ENCODE data around the gene TTBK2. TPM values are rescaled to one million over a fixed set of nuclear protein-coding genes. Genes with fewer than 3 reads are reported as not detected.

TTBK2 gene
- total and polyA plus RNA-seq, 4 donors = 1.0 to 6.4 (median 4.3) TPM

- Histone ChIP-seq H3K4me1 (ENCODE audit: control insufficient read depth in 4 of 4, insufficient read depth in 4 of 4, low read length in 3 of 4) (no peaks in the 10 kb centered on the region), H3K9me3 (ENCODE audit: control insufficient read depth in 4 of 4, low read length in 3 of 4) (no peaks in the 10 kb centered on the region), H3K4me3 (ENCODE audit: low read depth in 1 of 3, low read length in 3 of 3) (no peak overlapping the region), H3K27me3 (ENCODE audit: control insufficient read depth in 4 of 4, insufficient read depth in 4 of 4, low read length in 3 of 4) (no peaks in the 10 kb centered on the region), H3K36me3 (ENCODE audit: control insufficient read depth in 4 of 4, insufficient read depth in 3 of 4, low read depth in 1 of 4, low read length in 3 of 4) (peaks cover 4 to 30% (median 24%) of the 10 kb centered on the region in 4 donors), H3K9ac (ENCODE audit: low read depth in 1 of 2, low read length in 2 of 2) (no peak overlapping the region), H3K27ac (ENCODE audit: low read depth in 1 of 2, low read length in 2 of 2) (no peak overlapping the region)
- no peak for DNase-seq (ENCODE audit: low spot score)
- TF ChIP-seq EGR1 (IDR thresholded peaks at IDR 0.05; ENCODE audit: low read depth in 2 of 2) = no peak
- TF ChIP-seq, protein P1, sequence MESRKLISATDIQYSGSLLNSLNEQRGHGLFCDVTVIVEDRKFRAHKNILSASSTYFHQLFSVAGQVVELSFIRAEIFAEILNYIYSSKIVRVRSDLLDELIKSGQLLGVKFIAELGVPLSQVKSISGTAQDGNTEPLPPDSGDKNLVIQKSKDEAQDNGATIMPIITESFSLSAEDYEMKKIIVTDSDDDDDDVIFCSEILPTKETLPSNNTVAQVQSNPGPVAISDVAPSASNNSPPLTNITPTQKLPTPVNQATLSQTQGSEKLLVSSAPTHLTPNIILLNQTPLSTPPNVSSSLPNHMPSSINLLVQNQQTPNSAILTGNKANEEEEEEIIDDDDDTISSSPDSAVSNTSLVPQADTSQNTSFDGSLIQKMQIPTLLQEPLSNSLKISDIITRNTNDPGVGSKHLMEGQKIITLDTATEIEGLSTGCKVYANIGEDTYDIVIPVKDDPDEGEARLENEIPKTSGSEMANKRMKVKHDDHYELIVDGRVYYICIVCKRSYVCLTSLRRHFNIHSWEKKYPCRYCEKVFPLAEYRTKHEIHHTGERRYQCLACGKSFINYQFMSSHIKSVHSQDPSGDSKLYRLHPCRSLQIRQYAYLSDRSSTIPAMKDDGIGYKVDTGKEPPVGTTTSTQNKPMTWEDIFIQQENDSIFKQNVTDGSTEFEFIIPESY (IDR thresholded peaks at IDR 0.05) = no peak
- no peak for TF ChIP-seq NR2F2 (IDR thresholded peaks at IDR 0.05)
- TF ChIP-seq, protein P2, sequence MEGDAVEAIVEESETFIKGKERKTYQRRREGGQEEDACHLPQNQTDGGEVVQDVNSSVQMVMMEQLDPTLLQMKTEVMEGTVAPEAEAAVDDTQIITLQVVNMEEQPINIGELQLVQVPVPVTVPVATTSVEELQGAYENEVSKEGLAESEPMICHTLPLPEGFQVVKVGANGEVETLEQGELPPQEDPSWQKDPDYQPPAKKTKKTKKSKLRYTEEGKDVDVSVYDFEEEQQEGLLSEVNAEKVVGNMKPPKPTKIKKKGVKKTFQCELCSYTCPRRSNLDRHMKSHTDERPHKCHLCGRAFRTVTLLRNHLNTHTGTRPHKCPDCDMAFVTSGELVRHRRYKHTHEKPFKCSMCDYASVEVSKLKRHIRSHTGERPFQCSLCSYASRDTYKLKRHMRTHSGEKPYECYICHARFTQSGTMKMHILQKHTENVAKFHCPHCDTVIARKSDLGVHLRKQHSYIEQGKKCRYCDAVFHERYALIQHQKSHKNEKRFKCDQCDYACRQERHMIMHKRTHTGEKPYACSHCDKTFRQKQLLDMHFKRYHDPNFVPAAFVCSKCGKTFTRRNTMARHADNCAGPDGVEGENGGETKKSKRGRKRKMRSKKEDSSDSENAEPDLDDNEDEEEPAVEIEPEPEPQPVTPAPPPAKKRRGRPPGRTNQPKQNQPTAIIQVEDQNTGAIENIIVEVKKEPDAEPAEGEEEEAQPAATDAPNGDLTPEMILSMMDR (IDR thresholded peaks at IDR 0.05; ENCODE audit: low read depth, low read length, missing input control) = no peak
- TF ChIP-seq JUND (IDR thresholded peaks at IDR 0.05) = no peak
- no peak for TF ChIP-seq TAF1 (conservative IDR thresholded peaks at IDR 0.05)
- TF ChIP-seq HNF4G (IDR thresholded peaks at IDR 0.05) = no peak
- no peak for TF ChIP-seq MAX (IDR thresholded peaks at IDR 0.05)
- 94% methylated on average over 3 of the region's 3 CpGs for WGBS
Observed at GRCh38 chr15:42720071-42720470, 200.5 kb downstream of the TTBK2 start.

DNA sequence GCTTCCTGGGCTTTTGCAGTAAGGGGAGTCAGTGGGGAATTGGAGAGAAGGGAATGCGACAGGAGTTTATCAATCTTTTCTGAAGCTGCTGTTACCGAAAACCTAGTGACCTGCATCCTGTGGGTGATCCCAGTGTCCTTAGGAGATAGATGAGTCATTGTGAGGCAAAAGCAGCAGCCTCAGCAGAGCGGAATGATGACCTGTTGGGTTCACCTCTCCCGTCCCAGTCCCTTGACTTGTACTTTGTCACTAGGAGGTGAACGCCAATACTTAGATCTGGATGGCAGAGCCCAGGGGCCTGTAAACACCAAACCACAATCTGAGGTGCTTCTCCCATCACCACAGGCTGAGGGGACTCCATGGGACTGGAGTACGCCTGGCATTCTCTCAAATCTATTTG is 201.5 kb downstream of the TTBK2 start:
- Histone ChIP-seq H3K27ac (ENCODE audit: low read depth in 1 of 2, low read length in 2 of 2) (no peak overlapping the region), H3K4me1 (ENCODE audit: control insufficient read depth in 4 of 4, insufficient read depth in 4 of 4, low read length in 3 of 4) (no peaks in the 10 kb centered on the region), H3K9me3 (ENCODE audit: control insufficient read depth in 4 of 4, low read length in 3 of 4) (no peaks in the 10 kb centered on the region), H3K4me3 (ENCODE audit: low read depth in 1 of 3, low read length in 3 of 3) (no peak overlapping the region), H3K9ac (ENCODE audit: low read depth in 1 of 2, low read length in 2 of 2) (no peak overlapping the region), H3K36me3 (ENCODE audit: control insufficient read depth in 4 of 4, insufficient read depth in 3 of 4, low read depth in 1 of 4, low read length in 3 of 4) (peaks cover 1 to 20% (median 14%) of the 10 kb centered on the region in 4 donors), H3K27me3 (ENCODE audit: control insufficient read depth in 4 of 4, insufficient read depth in 4 of 4, low read length in 3 of 4) (no peaks in the 10 kb centered on the region)
- DNase-seq (ENCODE audit: low spot score) = no peak
- TF ChIP-seq RXRA (IDR thresholded peaks at IDR 0.05) = peak in 1 of 2 donors; percentile 22
- peak in 1 of 2 donors; percentile 45 for TF ChIP-seq HNF4A (conservative IDR thresholded peaks at IDR 0.05)
- TF ChIP-seq, protein P1 (IDR thresholded peaks at IDR 0.05) = no peak
- TF ChIP-seq EGR1 (IDR thresholded peaks at IDR 0.05; ENCODE audit: low read depth in 2 of 2) = no peak
- TF ChIP-seq NR2F2 (IDR thresholded peaks at IDR 0.05) = no peak
- no peak for TF ChIP-seq RAD21 (IDR thresholded peaks at IDR 0.05)
- TF ChIP-seq TAF1 (conservative IDR thresholded peaks at IDR 0.05) = no peak
- TF ChIP-seq, protein P3, sequence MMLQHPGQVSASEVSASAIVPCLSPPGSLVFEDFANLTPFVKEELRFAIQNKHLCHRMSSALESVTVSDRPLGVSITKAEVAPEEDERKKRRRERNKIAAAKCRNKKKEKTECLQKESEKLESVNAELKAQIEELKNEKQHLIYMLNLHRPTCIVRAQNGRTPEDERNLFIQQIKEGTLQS (IDR thresholded peaks at IDR 0.05) = no peak
- WGBS = 67% methylated on average over 6 of the region's 6 CpGs

Measured in liver (tissue), 9 donors.